ENCODE results near the gene SELPLG. TPM values are rescaled to one million over a fixed set of nuclear protein-coding genes. Genes with fewer than 3 reads are reported as not detected.
"Not testable (repeated sequence)": the region's sequence is repeated elsewhere in the genome, so short reads cannot be mapped to it uniquely, and the experiment has no call there.

Gene SELPLG
- polyA plus RNA-seq, 1 donor from 2014 or later, result 0.62 TPM

GRCh38 chr12:108575199-108575912 is 58.3 kb downstream of the SELPLG start:
- Histone ChIP-seq H3K9me3 (ENCODE audit: low read length) (no peaks in the 10 kb centered on the region), H4K20me1 (ENCODE audit: insufficient read depth) (no peaks in the 10 kb centered on the region)

GRCh38 chr12:108574276-108574675 is 59.4 kb downstream of the SELPLG start:
- H4K20me1 ChIP-seq (ENCODE audit: insufficient read depth); H3K27me3 ChIP-seq (ENCODE audit: insufficient read depth, low read depth, low read length); H3K9me3 ChIP-seq (ENCODE audit: low read length); H3K79me2 ChIP-seq (replicated peaks; ENCODE audit: insufficient read depth, low read length); H3K9ac ChIP-seq (ENCODE audit: low read length); H3K4me2 ChIP-seq (ENCODE audit: low read length); H3F3A ChIP-seq (ENCODE audit: insufficient read depth, low read length, poor library complexity, severe bottlenecking); H3K9me2 ChIP-seq (ENCODE audit: insufficient read depth, low read length); H2AFZ ChIP-seq (ENCODE audit: low read depth, low read length); H3K36me3 ChIP-seq (ENCODE audit: insufficient read depth, low read length); H3K4me3 ChIP-seq (ENCODE audit: low read length); H3K27ac ChIP-seq (ENCODE audit: low read length): not testable (repeated sequence)

More at GRCh38 chr12:108575199-108575912, 58.3 kb downstream of the SELPLG start:
- TF ChIP-seq RAD21 (conservative IDR thresholded peaks at IDR 0.05), result no peak
- TF ChIP-seq CTCF (IDR thresholded peaks at IDR 0.05; ENCODE audit: poor library complexity, severe bottlenecking), result no peak
- TF ChIP-seq REST (IDR thresholded peaks at IDR 0.05; ENCODE audit: borderline replicate concordance), result no peak
- TF ChIP-seq EZH2 (IDR thresholded peaks at IDR 0.05; ENCODE audit: borderline replicate concordance, insufficient read depth, low read length, poor library complexity, severe bottlenecking), result no peak
- no peak for TF ChIP-seq EP300 (conservative IDR thresholded peaks at IDR 0.05; ENCODE audit: poor library complexity, severe bottlenecking)
- TF ChIP-seq MXI1 (conservative IDR thresholded peaks at IDR 0.05; ENCODE audit: poor library complexity, severe bottlenecking), result no peak
- no peak for TF ChIP-seq SMC3 (conservative IDR thresholded peaks at IDR 0.05; ENCODE audit: poor library complexity)
- TF ChIP-seq POLR2AphosphoS5 (IDR thresholded peaks at IDR 0.05), result no peak
- TF ChIP-seq TAF1 (IDR thresholded peaks at IDR 0.05; ENCODE audit: low read depth), result no peak
- Histone ChIP-seq H3K4me2 (ENCODE audit: low read length) (no peak overlapping the region), H3K36me3 (ENCODE audit: insufficient read depth, low read length) (no peaks in the 10 kb centered on the region), H3K79me2 (replicated peaks; ENCODE audit: insufficient read depth, low read length) (no peaks in the 10 kb centered on the region), H3K27me3 (ENCODE audit: insufficient read depth, low read depth, low read length) (no peaks in the 10 kb centered on the region), H3K4me3 (ENCODE audit: low read length) (no peak overlapping the region), H3K9me2 (ENCODE audit: insufficient read depth, low read length) (no peaks in the 10 kb centered on the region), H3F3A (ENCODE audit: insufficient read depth, low read length, poor library complexity, severe bottlenecking) (no peaks in the 10 kb centered on the region), H3K27ac (ENCODE audit: low read length) (no peak overlapping the region), H3K9ac (ENCODE audit: low read length) (no peak overlapping the region), H2AFZ (ENCODE audit: low read depth, low read length) (no peak overlapping the region)
